HG03469 (cell line): ENCODE measurements around the gene ZBTB7C.

Source experiments
- ATAC-seq: cut with Tn5 transposase; IDR thresholded peaks from one replicate; pipeline ENCODE4 v1.9.1; 2021; ENCODE audit warnings: mild to moderate bottlenecking, moderate library complexity, moderate number of reproducible peaks; ENCODE audit not compliant: unreplicated experiment

Gene ZBTB7C

GRCh38 chr18:48199399-48199798, 209.8 kb downstream of the ZBTB7C start:
- no peak for ATAC-seq

- ATAC-seq, result no peak
Measured at GRCh38 chr18:48197819-48198218, 211.4 kb downstream of the ZBTB7C start.

GRCh38 chr18:48195787-48196186, 213.4 kb downstream of the ZBTB7C start:
- no peak for ATAC-seq

GRCh38 chr18:48194591-48195181, 214.5 kb downstream of the ZBTB7C start:
- ATAC-seq, result no peak

- ATAC-seq, result no peak
Measured at GRCh38 chr18:48193521-48194492, 215.4 kb downstream of the ZBTB7C start.

- no peak for ATAC-seq
Measured at GRCh38 chr18:48192542-48192941, 216.6 kb downstream of the ZBTB7C start.

- no peak for ATAC-seq
Measured at GRCh38 chr18:48191494-48191893, 217.7 kb downstream of the ZBTB7C start.

- ATAC-seq, result no peak
Measured at GRCh38 chr18:48190994-48191393, 218.2 kb downstream of the ZBTB7C start.

- ATAC-seq, result no peak
Measured at GRCh38 chr18:48188609-48189008, 220.6 kb downstream of the ZBTB7C start.

- ATAC-seq, result no peak
Measured at GRCh38 chr18:48186861-48187260, 222.3 kb downstream of the ZBTB7C start.

- no peak for ATAC-seq
Measured at GRCh38 chr18:48186131-48186766, 222.9 kb downstream of the ZBTB7C start.

GRCh38 chr18:48184118-48184517, 225.1 kb downstream of the ZBTB7C start:
- ATAC-seq, result no peak

GRCh38 chr18:48183613-48184012, 225.6 kb downstream of the ZBTB7C start:
- ATAC-seq, result no peak

GRCh38 chr18:48182779-48183178, 226.4 kb downstream of the ZBTB7C start:
- no peak for ATAC-seq

- no peak for ATAC-seq
Measured at GRCh38 chr18:48181857-48182256, 227.3 kb downstream of the ZBTB7C start.

GRCh38 chr18:48181087-48181823, 227.9 kb downstream of the ZBTB7C start:
- ATAC-seq, result no peak

GRCh38 chr18:48179666-48180065, 229.5 kb downstream of the ZBTB7C start:
- ATAC-seq, result no peak

GRCh38 chr18:48179001-48179400, 230.2 kb downstream of the ZBTB7C start:
- ATAC-seq, result no peak

GRCh38 chr18:48176909-48177308, 232.3 kb downstream of the ZBTB7C start:
- ATAC-seq, result no peak

GRCh38 chr18:48173557-48173956, 235.6 kb downstream of the ZBTB7C start:
- ATAC-seq, result no peak
